ENCODE results near the gene EXOC3L2.
A peak's percentile ranks its signal among the peaks of the same experiment; 100 is the strongest.
"Not testable (repeated sequence)": the region's sequence is repeated elsewhere in the genome, so short reads cannot be mapped to it uniquely, and the experiment has no call there.

EXOC3L2 gene

DNA sequence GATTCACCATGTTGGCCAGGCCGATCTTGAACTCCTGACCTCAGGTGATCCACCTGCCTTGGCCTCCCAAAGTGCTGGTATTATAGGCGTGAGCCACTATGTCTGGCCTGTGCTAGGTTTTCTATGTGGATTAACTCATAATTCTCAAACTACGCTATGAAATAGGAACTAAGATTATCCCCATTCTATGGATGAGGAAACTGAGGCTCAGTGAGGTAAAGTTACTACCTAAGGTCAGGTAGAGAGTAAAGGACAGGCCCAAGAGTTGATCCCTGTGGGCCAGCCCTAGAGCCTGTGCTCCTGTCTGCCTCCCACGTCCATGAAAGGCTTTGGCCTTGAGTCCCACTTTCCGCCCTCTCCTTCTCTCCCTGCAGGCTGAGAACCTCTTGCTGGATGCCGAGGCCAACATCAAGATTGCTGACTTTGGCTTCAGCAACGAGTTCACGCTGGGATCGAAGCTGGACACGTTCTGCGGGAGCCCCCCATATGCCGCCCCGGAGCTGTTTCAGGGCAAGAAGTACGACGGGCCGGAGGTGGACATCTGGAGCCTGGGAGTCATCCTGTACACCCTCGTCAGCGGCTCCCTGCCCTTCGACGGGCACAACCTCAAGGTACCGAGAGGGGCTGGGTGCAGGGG is 26.0 kb upstream of the EXOC3L2 start:
- H3K4me3 Mint-ChIP-seq = no peak overlapping the region
- H3K4me1 Mint-ChIP-seq (ENCODE audit: low read depth in 2 of 2) = no peaks in the 10 kb centered on the region
- peaks cover 54% of the 10 kb centered on the region for H3K36me3 Mint-ChIP-seq (ENCODE audit: insufficient read depth)
- ATAC-seq (replicated peaks) = no peak
- no peak overlapping the region for H3K27ac Mint-ChIP-seq
- H3K27me3 Mint-ChIP-seq = no peaks in the 10 kb centered on the region
- no peaks in the 10 kb centered on the region for H3K9me3 Mint-ChIP-seq
- no peak for DNase-seq

DNA sequence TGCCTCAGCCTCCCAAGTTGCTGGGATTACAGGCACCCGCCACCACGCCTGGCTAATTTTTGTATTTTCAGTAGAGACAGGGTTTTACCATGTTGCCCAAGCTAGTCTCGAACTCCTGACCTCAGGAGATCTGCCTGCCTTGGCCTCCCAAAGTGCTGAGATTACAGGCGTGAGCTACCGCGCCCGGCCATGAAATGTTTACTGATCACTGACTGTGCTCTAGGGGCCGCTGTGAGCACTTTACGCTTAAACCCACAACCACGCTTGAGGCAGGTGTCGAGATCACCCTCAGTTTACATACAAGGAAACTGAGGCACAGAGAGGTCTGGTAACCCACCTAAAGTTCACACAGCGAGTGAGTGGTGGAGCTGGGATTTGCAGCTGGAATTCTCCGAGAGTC is 24.7 kb upstream of the EXOC3L2 start:
- not testable (repeated sequence) for H3K27me3 Mint-ChIP-seq; H3K4me1 Mint-ChIP-seq (ENCODE audit: low read depth in 2 of 2); H3K4me3 Mint-ChIP-seq; H3K9me3 Mint-ChIP-seq; H3K27ac Mint-ChIP-seq; ATAC-seq (replicated peaks); DNase-seq
- peaks cover 52% of the 10 kb centered on the region for H3K36me3 Mint-ChIP-seq (ENCODE audit: insufficient read depth)

DNA sequence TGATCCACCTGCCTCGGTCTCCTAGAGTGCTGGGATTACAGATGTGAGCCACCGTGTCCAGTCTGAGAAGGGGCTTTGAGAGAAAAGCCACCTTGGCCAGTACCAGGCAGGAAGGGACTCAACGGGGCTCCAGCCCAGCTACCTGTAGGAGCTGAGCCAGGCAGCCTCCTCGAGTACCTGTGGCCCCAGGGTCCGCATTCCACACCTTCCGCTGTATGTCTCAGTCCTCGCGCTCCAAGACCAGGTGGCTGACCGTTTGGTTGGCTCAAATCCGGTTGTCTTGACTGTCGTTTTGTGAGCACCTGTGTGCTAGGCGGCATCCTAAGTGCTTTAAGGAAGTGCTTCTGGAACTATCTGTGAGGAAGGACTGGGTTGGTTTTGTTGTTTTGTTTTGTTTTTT is 22.1 kb upstream of the EXOC3L2 start:
- ATAC-seq (replicated peaks) = no peak
- DNase-seq = no peak
- Mint-ChIP-seq H3K27ac (no peak overlapping the region), H3K9me3 (no peaks in the 10 kb centered on the region), H3K4me1 (ENCODE audit: low read depth in 2 of 2) (peaks cover 4 to 8% of the 10 kb centered on the region in 2 donors), H3K27me3 (no peaks in the 10 kb centered on the region), H3K36me3 (ENCODE audit: insufficient read depth) (peaks cover 42% of the 10 kb centered on the region), H3K4me3 (no peak overlapping the region)

DNA sequence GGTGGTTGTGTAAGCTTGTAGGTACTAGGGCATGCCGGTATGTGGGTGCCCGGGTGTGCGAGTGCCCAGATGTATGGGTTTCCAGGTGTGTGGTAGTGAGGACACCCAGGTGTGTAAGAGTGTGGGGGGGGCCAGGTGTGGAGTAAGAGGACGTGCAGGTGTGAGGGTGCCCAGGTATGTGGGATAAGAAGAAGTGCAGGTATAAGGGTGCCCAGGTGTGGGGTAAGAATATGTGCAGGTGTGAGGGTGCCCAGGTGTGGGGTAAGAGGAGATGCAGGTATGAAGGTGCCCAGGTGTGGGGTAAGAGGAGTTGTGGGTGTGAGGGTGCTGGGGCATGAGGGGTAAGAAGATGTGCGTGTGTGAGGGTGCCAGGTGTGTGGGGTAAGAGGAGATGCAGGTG is 20.2 kb upstream of the EXOC3L2 start:
- DNase-seq (no peak), ATAC-seq (replicated peaks) (no peak)
- no peak overlapping the region for H3K4me3 Mint-ChIP-seq
- no peaks in the 10 kb centered on the region for H3K9me3 Mint-ChIP-seq
- H3K27me3 Mint-ChIP-seq = no peaks in the 10 kb centered on the region
- peaks cover 33% of the 10 kb centered on the region for H3K36me3 Mint-ChIP-seq (ENCODE audit: insufficient read depth)
- peaks cover 8% of the 10 kb centered on the region in 2 donors for H3K4me1 Mint-ChIP-seq (ENCODE audit: low read depth in 2 of 2)
- H3K27ac Mint-ChIP-seq = peak overlapping the region in 1 of 2 donors; percentile 30

DNA sequence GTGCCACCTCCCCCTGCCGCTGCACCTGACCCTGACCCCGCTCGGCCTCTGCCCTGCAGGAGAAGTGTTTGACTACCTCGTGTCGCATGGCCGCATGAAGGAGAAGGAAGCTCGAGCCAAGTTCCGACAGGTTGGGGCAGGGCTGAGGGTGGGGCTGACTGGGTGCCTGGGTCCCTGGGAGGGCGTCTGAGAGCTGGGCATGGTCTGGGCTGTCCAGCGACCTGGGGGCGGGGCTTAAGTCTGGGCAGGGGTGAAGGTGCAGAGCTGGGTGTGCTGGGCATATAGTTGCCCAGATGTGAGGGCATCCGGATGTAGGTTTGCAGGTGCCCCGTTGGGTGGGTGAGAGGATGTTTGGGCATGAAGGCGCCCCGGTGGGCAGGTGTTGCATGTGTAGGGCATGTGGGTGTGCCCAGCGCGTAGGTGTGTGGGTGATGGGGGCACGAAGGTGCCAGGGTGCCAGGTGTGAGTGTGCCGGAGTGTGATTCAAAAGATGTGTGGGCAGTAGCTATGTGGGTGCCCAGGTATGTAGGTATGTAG is 19.6 kb upstream of the EXOC3L2 start:
- Mint-ChIP-seq H3K27ac (no peak overlapping the region), H3K4me1 (ENCODE audit: low read depth in 2 of 2) (peaks cover 8% of the 10 kb centered on the region in 2 donors), H3K9me3 (no peaks in the 10 kb centered on the region), H3K27me3 (no peaks in the 10 kb centered on the region), H3K4me3 (no peak overlapping the region), H3K36me3 (ENCODE audit: insufficient read depth) (peaks cover 36% of the 10 kb centered on the region)
- DNase-seq = no peak
- ATAC-seq (replicated peaks) = no peak

DNA sequence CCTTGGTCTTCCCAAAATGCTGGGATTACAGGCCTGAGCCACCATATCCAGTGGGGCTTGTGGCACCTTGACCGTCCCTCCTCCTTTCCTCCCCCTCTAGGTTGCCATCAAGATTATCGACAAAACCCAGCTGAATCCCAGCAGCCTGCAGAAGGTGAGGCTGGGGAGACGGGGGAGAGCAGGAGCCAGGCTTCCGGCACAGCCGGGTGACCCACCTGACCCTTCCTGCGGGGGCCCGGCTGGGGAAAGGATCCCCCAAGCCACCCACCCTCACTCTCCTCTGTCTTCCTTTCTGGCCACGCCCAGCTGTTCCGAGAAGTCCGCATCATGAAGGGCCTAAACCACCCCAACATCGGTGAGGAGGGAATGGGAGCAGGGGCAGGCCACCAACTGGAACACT is 17.8 kb upstream of the EXOC3L2 start:
- Mint-ChIP-seq H3K4me3 (no peak overlapping the region), H3K36me3 (ENCODE audit: insufficient read depth) (peaks cover 23% of the 10 kb centered on the region), H3K27me3 (no peaks in the 10 kb centered on the region), H3K4me1 (ENCODE audit: low read depth in 2 of 2) (peaks cover 8% of the 10 kb centered on the region in 2 donors), H3K9me3 (no peaks in the 10 kb centered on the region), H3K27ac (peak overlapping the region in 1 of 2 donors; percentile 23)
- no peak for DNase-seq
- no peak for ATAC-seq (replicated peaks)

DNA sequence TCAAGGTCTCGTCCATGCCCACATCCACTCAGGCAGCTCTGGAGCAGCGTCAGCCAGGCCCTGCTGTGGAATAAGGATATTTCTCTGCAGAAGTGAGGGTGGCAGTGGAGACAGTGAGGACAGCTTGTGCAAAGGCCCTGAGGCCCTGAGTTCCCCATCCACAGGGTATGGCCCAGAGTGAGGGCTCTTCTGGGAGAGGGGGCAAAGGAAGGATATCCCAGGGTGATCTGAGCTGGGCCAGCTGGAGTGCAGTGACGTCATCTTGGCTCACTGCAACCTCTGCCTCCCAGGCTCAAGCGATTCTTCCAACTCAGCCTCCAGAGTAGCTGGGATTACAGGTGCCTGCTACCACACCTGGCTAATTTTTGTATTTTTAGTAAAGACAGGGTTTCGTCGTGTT is 17.4 kb upstream of the EXOC3L2 start:
- DNase-seq (no peak), ATAC-seq (replicated peaks) (no peak)
- Mint-ChIP-seq H3K27ac (no peak overlapping the region), H3K4me3 (no peak overlapping the region), H3K9me3 (no peaks in the 10 kb centered on the region), H3K27me3 (no peaks in the 10 kb centered on the region), H3K36me3 (ENCODE audit: insufficient read depth) (peaks cover 22% of the 10 kb centered on the region), H3K4me1 (ENCODE audit: low read depth in 2 of 2) (peaks cover 8% of the 10 kb centered on the region in 2 donors)

DNA sequence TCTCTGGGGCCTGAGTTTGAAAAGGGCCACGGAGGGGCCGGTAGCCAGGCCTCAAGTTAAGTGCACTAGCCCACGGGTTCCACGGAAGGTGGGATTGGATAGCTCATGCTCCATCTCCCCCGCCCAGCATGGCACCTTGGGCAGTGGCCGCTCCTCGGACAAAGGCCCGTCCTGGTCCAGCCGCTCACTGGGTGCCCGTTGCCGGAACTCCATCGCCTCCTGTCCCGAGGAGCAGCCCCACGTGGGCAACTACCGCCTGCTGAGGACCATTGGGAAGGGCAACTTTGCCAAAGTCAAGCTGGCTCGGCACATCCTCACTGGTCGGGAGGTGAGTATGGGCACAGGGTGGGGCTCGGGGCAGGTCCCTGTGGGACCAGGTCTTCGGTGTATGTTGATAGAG is 13.7 kb upstream of the EXOC3L2 start:
- DNase-seq = no peak
- H3K27ac Mint-ChIP-seq = no peak overlapping the region
- no peak for ATAC-seq (replicated peaks)
- H3K9me3 Mint-ChIP-seq = no peaks in the 10 kb centered on the region
- no peaks in the 10 kb centered on the region for H3K27me3 Mint-ChIP-seq
- H3K4me1 Mint-ChIP-seq (ENCODE audit: low read depth in 2 of 2) = peaks cover 17 to 22% of the 10 kb centered on the region in 2 donors
- H3K36me3 Mint-ChIP-seq (ENCODE audit: insufficient read depth) = peaks cover 16% of the 10 kb centered on the region
- H3K4me3 Mint-ChIP-seq = no peak overlapping the region

DNA sequence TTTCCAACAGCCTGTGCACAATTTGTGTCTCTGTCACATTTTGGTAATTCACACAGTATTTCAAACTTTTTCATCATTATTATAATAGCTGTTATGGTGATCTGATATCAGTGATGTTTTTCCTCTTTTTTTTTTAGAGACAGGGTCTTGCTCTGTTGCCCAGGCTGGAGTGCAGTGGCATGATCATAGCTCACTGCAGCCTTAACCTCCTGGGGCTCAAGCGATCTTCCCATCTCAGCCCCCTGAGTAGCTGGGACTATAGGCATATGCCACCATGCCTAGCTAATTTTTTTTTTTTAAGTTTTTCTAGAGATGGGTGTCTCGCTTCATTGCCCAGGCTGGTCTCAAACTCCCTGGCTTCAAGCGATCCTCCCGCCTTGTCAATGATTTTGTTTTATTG is 11.6 kb upstream of the EXOC3L2 start:
- Mint-ChIP-seq H3K27me3 (no peaks in the 10 kb centered on the region), H3K4me1 (ENCODE audit: low read depth in 2 of 2) (peaks cover 35 to 42% of the 10 kb centered on the region in 2 donors), H3K27ac (peak overlapping the region in 1 of 2 donors; percentile 60), H3K9me3 (no peaks in the 10 kb centered on the region), H3K36me3 (ENCODE audit: insufficient read depth) (peaks cover 12% of the 10 kb centered on the region), H3K4me3 (no peak overlapping the region)
- no peak for DNase-seq
- no peak for ATAC-seq (replicated peaks)

DNA sequence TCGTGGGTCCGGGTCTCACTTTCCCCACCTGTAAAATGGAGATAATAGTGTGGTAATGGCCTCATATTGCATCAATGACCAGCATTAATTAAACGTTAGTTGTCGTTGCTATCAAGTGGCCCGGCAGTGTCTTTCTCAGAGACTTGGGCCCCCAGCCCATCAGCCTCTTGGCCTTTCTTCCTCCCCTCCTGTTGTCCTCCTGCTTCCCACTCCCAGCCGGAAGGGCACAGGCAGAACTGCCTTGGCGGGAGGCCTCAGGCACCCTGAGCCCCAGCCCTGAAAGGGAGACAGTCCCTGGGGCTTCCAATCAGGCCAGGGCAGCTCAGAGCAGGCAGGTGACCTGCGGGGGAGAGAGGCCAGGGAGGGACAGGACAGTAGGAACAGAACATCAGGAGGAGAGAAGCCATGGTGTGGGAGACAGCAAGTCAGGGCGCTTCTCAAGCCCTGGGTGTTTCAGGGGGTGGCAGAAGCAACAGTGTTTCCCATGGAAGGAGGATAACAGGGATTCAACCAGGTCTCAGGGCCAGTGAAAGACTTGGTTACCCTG is 10.5 kb upstream of the EXOC3L2 start:
- Mint-ChIP-seq H3K36me3 (ENCODE audit: insufficient read depth) (peaks cover 8% of the 10 kb centered on the region), H3K27me3 (no peaks in the 10 kb centered on the region), H3K4me3 (no peak overlapping the region), H3K27ac (peak overlapping the region; percentile 10 to 91), H3K4me1 (ENCODE audit: low read depth in 2 of 2) (peaks cover 39 to 40% of the 10 kb centered on the region in 2 donors), H3K9me3 (no peaks in the 10 kb centered on the region)
- no peak for DNase-seq
- no peak for ATAC-seq (replicated peaks)

DNA sequence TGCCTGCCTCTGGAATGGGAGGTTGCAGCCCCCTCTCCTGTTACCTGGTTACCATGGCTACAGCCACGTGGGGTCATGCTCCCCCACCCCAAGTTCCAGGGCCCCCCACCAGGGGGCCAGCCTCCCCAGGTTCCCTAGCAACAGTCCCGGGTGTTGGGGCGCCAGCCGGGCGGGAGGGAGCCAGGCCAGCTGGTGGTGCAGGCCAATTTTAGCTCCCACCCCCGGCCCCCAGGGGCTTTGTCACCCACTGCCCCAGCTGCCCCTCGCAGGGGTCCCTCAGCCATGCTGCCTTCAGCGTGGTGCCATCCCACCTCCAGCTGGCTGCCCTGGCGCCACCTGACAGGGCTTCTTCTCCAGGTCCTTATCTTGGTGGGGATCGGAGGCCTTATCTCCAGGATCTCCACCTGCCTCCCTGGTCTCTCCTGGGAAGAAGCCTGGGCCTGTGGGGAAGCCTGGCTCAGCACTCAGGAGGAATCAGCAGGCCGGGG is 8.9 kb upstream of the EXOC3L2 start:
- peak overlapping the region; percentile 90 to 94 for H3K4me3 Mint-ChIP-seq
- no peak for ATAC-seq (replicated peaks)
- DNase-seq = no peak
- H3K4me1 Mint-ChIP-seq (ENCODE audit: low read depth in 2 of 2) = peaks cover 41 to 45% of the 10 kb centered on the region in 2 donors
- no peaks in the 10 kb centered on the region for H3K27me3 Mint-ChIP-seq
- H3K9me3 Mint-ChIP-seq = no peaks in the 10 kb centered on the region
- peaks cover 4% of the 10 kb centered on the region for H3K36me3 Mint-ChIP-seq (ENCODE audit: insufficient read depth)
- H3K27ac Mint-ChIP-seq = peak overlapping the region; percentile 91 to 97

DNA sequence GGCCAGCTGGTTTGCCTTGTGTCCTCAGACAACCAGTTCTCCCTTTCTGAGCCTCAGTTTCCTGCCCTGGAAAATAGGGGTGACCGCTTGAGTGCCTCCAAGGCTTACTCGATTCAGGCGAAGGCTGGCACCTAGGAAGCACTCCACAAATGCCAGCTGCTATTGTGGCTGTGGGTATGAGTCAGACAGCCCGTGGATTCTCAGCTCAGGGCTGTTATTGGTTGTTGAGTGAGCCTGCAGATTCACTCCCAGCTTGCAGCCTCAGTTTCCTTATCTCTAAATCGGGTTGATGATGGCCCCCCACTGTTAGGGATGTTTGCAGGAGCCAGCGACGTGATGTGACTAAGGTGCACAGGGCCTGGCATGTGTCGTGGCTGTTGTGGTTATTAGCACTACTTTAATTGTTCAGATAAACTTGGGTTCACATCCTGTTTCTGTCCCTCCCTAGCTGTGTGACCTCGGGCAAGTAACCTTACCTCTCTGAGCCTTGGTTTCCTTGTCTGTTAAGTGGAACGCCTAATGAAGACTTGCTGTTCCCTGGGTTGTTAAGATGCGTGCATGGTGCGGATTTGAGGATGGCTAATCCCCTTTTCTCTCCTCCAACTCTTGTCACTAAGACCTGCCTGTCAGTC is 8.3 kb upstream of the EXOC3L2 start:
- DNase-seq (peak in 1 of 3 experiments; percentile 11), ATAC-seq (replicated peaks) (peak; percentile 52)
- Mint-ChIP-seq H3K9me3 (no peaks in the 10 kb centered on the region), H3K4me3 (peak overlapping the region; percentile 90 to 94), H3K4me1 (ENCODE audit: low read depth in 2 of 2) (peaks cover 44 to 49% of the 10 kb centered on the region in 2 donors), H3K36me3 (ENCODE audit: insufficient read depth) (peaks cover 4% of the 10 kb centered on the region), H3K27ac (peak overlapping the region; percentile 91 to 97), H3K27me3 (no peaks in the 10 kb centered on the region)

DNA sequence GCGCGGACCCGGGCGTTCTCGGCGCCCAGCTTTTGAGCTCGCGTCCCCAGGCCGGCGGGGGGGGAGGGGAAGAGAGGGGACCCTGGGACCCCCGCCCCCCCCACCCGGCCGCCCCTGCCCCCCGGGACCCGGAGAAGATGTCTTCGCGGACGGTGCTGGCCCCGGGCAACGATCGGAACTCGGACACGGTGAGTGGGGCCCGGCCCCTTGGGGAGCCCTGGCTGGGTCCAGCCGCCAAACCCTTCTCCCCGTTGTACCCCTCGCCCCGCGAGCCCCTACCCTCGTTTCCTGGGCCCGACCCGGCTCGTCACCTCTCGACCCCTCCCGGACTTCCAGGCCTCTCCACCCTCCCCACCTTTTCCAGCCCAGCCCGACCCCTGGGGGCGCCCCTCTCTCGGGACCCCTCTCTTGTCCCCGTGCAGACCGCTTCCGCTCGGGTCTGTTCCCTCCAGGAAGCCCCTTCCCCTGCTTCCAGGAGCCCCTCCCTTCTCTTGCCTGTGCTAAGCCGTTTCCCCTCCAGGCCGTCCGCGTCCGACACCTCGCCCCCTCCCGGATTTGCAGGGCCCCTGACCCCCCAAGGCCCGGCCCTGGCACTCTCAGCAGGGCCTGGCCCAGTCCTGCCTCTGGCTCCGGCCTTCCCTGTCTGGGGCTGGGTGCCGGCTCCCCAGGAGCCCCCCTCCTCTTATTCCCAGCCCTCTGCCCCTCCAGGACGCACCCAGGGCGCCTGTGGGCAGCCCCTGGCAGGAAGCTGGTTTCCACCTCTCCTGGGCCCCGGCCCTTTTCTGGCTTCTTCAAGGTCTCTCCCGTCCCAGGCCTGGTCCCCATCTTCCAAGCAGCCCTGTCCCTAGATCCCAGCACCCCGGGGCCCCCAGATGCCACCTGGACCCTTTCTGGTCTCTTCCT is 6.5 kb upstream of the EXOC3L2 start:
- DNase-seq (peak in 1 of 3 experiments; percentile 8), ATAC-seq (replicated peaks) (peak; percentile 34)
- Mint-ChIP-seq H3K4me1 (ENCODE audit: low read depth in 2 of 2) (peaks cover 44 to 49% of the 10 kb centered on the region in 2 donors), H3K27me3 (no peaks in the 10 kb centered on the region), H3K27ac (peak overlapping the region; percentile 91 to 97), H3K36me3 (ENCODE audit: insufficient read depth) (peaks cover 4% of the 10 kb centered on the region), H3K4me3 (peak overlapping the region; percentile 90 to 94), H3K9me3 (no peaks in the 10 kb centered on the region)

All from effector memory CD8-positive, alpha-beta T cell (primary cell).